Measurements from ENCODE around the gene PLEKHA1.

PLEKHA1 gene

GRCh38 chr10:122375679-122376160 lies 1.2 kb downstream of the PLEKHA1 start:
- no peak for DNase-seq (ENCODE audit: low spot score in 2 of 2)
- no peaks in the 10 kb centered on the region; the same call in 1 of the 2 replicates for H3K36me3 ChIP-seq (replicated peaks)
- in situ Hi-C loops (cut with MboI; ENCODE audit: low sequenced_read_pairs), result no loop called here
- H3K9me3 ChIP-seq, result no peaks in the 10 kb centered on the region
- H3K4me3 ChIP-seq, result peak overlapping the region; percentile 63
- H3K27me3 ChIP-seq (ENCODE audit: low read depth), result no peaks in the 10 kb centered on the region
- H3K4me1 ChIP-seq, result peaks cover 5% of the 10 kb centered on the region

GRCh38 chr10:122376364-122376961 lies 2.0 kb downstream of the PLEKHA1 start:
- no peak for DNase-seq (ENCODE audit: low spot score in 2 of 2)
- Histone ChIP-seq H3K27me3 (ENCODE audit: low read depth) (no peaks in the 10 kb centered on the region), H3K4me1 (peaks cover 5% of the 10 kb centered on the region), H3K36me3 (replicated peaks) (no peaks in the 10 kb centered on the region; the same call in 1 of the 2 replicates), H3K9me3 (no peaks in the 10 kb centered on the region), H3K4me3 (no peak overlapping the region)
- in situ Hi-C loops (cut with MboI; ENCODE audit: low sequenced_read_pairs), result no loop called here

- H3K4me1 ChIP-seq, result peaks cover 2% of the 10 kb centered on the region
- in situ Hi-C loops (cut with MboI; ENCODE audit: low sequenced_read_pairs), result no loop called here
- no peaks in the 10 kb centered on the region for H3K9me3 ChIP-seq
Observed at GRCh38 chr10:122379041-122379440, 4.5 kb downstream of the PLEKHA1 start.

GRCh38 chr10:122379537-122379936 lies 5.0 kb downstream of the PLEKHA1 start:
- Histone ChIP-seq H3K4me3 (no peak overlapping the region), H3K9me3 (no peaks in the 10 kb centered on the region), H3K36me3 (replicated peaks) (no peaks in the 10 kb centered on the region; the same call in 1 of the 2 replicates), H3K4me1 (no peaks in the 10 kb centered on the region), H3K27me3 (ENCODE audit: low read depth) (no peaks in the 10 kb centered on the region)
- no peak for DNase-seq (ENCODE audit: low spot score in 2 of 2)
- in situ Hi-C loops (cut with MboI; ENCODE audit: low sequenced_read_pairs), result no loop called here

More at GRCh38 chr10:122379041-122379440, 4.5 kb downstream of the PLEKHA1 start:
- Histone ChIP-seq H3K27me3 (ENCODE audit: low read depth) (no peaks in the 10 kb centered on the region), H3K36me3 (replicated peaks) (no peaks in the 10 kb centered on the region; the same call in 1 of the 2 replicates), H3K4me3 (no peak overlapping the region)
- DNase-seq (ENCODE audit: low spot score in 2 of 2), result no peak

- in situ Hi-C loops (cut with MboI; ENCODE audit: low sequenced_read_pairs), result no loop called here
- Histone ChIP-seq H3K27me3 (ENCODE audit: low read depth) (no peaks in the 10 kb centered on the region), H3K4me1 (no peaks in the 10 kb centered on the region), H3K4me3 (no peak overlapping the region), H3K36me3 (replicated peaks) (no peaks in the 10 kb centered on the region; the same call in 1 of the 2 replicates), H3K9me3 (no peaks in the 10 kb centered on the region)
- no peak for DNase-seq (ENCODE audit: low spot score in 2 of 2)
Observed at GRCh38 chr10:122380703-122381102, 6.2 kb downstream of the PLEKHA1 start.

GRCh38 chr10:122381680-122382079 lies 7.2 kb downstream of the PLEKHA1 start:
- in situ Hi-C loops (cut with MboI; ENCODE audit: low sequenced_read_pairs), result no loop called here
- no peak overlapping the region for H3K4me3 ChIP-seq
- DNase-seq (ENCODE audit: low spot score in 2 of 2), result no peak
- H3K27me3 ChIP-seq (ENCODE audit: low read depth), result no peaks in the 10 kb centered on the region
- H3K4me1 ChIP-seq, result no peaks in the 10 kb centered on the region
- no peaks in the 10 kb centered on the region for H3K9me3 ChIP-seq
- H3K36me3 ChIP-seq (replicated peaks), result no peaks in the 10 kb centered on the region; the same call in 1 of the 2 replicates

- no peaks in the 10 kb centered on the region for H3K27me3 ChIP-seq (ENCODE audit: low read depth)
- in situ Hi-C loops (cut with MboI; ENCODE audit: low sequenced_read_pairs), result no loop called here
- H3K36me3 ChIP-seq (replicated peaks), result no peaks in the 10 kb centered on the region
- DNase-seq (ENCODE audit: low spot score in 2 of 2), result no peak
- H3K9me3 ChIP-seq, result no peaks in the 10 kb centered on the region
- no peak overlapping the region for H3K4me3 ChIP-seq
- H3K4me1 ChIP-seq, result no peaks in the 10 kb centered on the region
Observed at GRCh38 chr10:122386514-122386913, 12.0 kb downstream of the PLEKHA1 start.

GRCh38 chr10:122387572-122387971 lies 13.1 kb downstream of the PLEKHA1 start:
- DNase-seq (ENCODE audit: low spot score in 2 of 2), result no peak
- Histone ChIP-seq H3K4me1 (no peaks in the 10 kb centered on the region), H3K36me3 (replicated peaks) (no peaks in the 10 kb centered on the region), H3K27me3 (ENCODE audit: low read depth) (no peaks in the 10 kb centered on the region), H3K4me3 (no peak overlapping the region), H3K9me3 (no peaks in the 10 kb centered on the region)
- in situ Hi-C loops (cut with MboI; ENCODE audit: low sequenced_read_pairs), result no loop called here

- no peaks in the 10 kb centered on the region; the same call in 1 of the 2 replicates for H3K36me3 ChIP-seq (replicated peaks)
- no peak for DNase-seq (ENCODE audit: low spot score in 2 of 2)
- no peak overlapping the region for H3K4me3 ChIP-seq
Observed at GRCh38 chr10:122388287-122388997, 13.9 kb downstream of the PLEKHA1 start.

GRCh38 chr10:122390271-122390670 lies 15.8 kb downstream of the PLEKHA1 start:
- Histone ChIP-seq H3K27me3 (ENCODE audit: low read depth) (no peaks in the 10 kb centered on the region), H3K4me1 (no peaks in the 10 kb centered on the region), H3K9me3 (no peaks in the 10 kb centered on the region), H3K4me3 (no peak overlapping the region), H3K36me3 (replicated peaks) (no peaks in the 10 kb centered on the region; the same call in 1 of the 2 replicates)
- in situ Hi-C loops (cut with MboI; ENCODE audit: low sequenced_read_pairs), result no loop called here
- DNase-seq (ENCODE audit: low spot score in 2 of 2), result no peak

More at GRCh38 chr10:122388287-122388997, 13.9 kb downstream of the PLEKHA1 start:
- Histone ChIP-seq H3K27me3 (ENCODE audit: low read depth) (no peaks in the 10 kb centered on the region), H3K4me1 (no peaks in the 10 kb centered on the region), H3K9me3 (no peaks in the 10 kb centered on the region)
- in situ Hi-C loops (cut with MboI; ENCODE audit: low sequenced_read_pairs), result no loop called here

- in situ Hi-C loops (cut with MboI; ENCODE audit: low sequenced_read_pairs), result no loop called here
- DNase-seq (ENCODE audit: low spot score in 2 of 2), result no peak
- H3K4me3 ChIP-seq, result no peak overlapping the region
- H3K36me3 ChIP-seq (replicated peaks), result no peaks in the 10 kb centered on the region; the same call in 1 of the 2 replicates
- H3K27me3 ChIP-seq (ENCODE audit: low read depth), result no peaks in the 10 kb centered on the region
- H3K4me1 ChIP-seq, result no peaks in the 10 kb centered on the region
- H3K9me3 ChIP-seq, result no peaks in the 10 kb centered on the region
Observed at GRCh38 chr10:122390679-122391078, 16.2 kb downstream of the PLEKHA1 start.

- Histone ChIP-seq H3K27me3 (ENCODE audit: low read depth) (no peaks in the 10 kb centered on the region), H3K9me3 (no peaks in the 10 kb centered on the region), H3K4me3 (no peak overlapping the region), H3K4me1 (no peaks in the 10 kb centered on the region), H3K36me3 (replicated peaks) (no peaks in the 10 kb centered on the region; the same call in 1 of the 2 replicates)
- in situ Hi-C loops (cut with MboI; ENCODE audit: low sequenced_read_pairs), result no loop called here
- DNase-seq (ENCODE audit: low spot score in 2 of 2), result no peak
Observed at GRCh38 chr10:122391875-122392274, 17.4 kb downstream of the PLEKHA1 start.

GRCh38 chr10:122392835-122393234 lies 18.3 kb downstream of the PLEKHA1 start:
- H3K9me3 ChIP-seq, result no peaks in the 10 kb centered on the region
- no peaks in the 10 kb centered on the region for H3K4me1 ChIP-seq
- no peaks in the 10 kb centered on the region; the same call in 1 of the 2 replicates for H3K36me3 ChIP-seq (replicated peaks)
- in situ Hi-C loops (cut with MboI; ENCODE audit: low sequenced_read_pairs), result no loop called here
- H3K4me3 ChIP-seq, result no peak overlapping the region
- no peak for DNase-seq (ENCODE audit: low spot score in 2 of 2)
- H3K27me3 ChIP-seq (ENCODE audit: low read depth), result no peaks in the 10 kb centered on the region

GRCh38 chr10:122393288-122393687 lies 18.8 kb downstream of the PLEKHA1 start:
- Histone ChIP-seq H3K27me3 (ENCODE audit: low read depth) (no peaks in the 10 kb centered on the region), H3K36me3 (replicated peaks) (no peaks in the 10 kb centered on the region; the same call in 1 of the 2 replicates), H3K4me1 (no peaks in the 10 kb centered on the region), H3K9me3 (no peaks in the 10 kb centered on the region), H3K4me3 (no peak overlapping the region)
- in situ Hi-C loops (cut with MboI; ENCODE audit: low sequenced_read_pairs), result no loop called here
- DNase-seq (ENCODE audit: low spot score in 2 of 2), result no peak

All from HAP-1 (cell line).